ENCODE results near the gene NOSTRIN.
"Not testable (repeated sequence)": the region's sequence is repeated elsewhere in the genome, so short reads cannot be mapped to it uniquely, and the experiment has no call there.

The NOSTRIN gene

GRCh38 chr2:168801961-168802858 lies at the start of gene NOSTRIN:
Gene NOSTRIN, plus strand, starts transcription at chr2:168802637. Its CDS starts 10 bp downstream, at chr2:168802647.
- DNase-seq, result no peak

GRCh38 chr2:168753765-168754329 lies 48.6 kb upstream of the NOSTRIN start:
- DNase-seq, result no peak

GRCh38 chr2:168757223-168757622 lies 45.2 kb upstream of the NOSTRIN start:
- DNase-seq, result no peak

GRCh38 chr2:168758970-168759820 lies 43.2 kb upstream of the NOSTRIN start:
- DNase-seq, result peak in 1 of 2 experiments; percentile 12

GRCh38 chr2:168765401-168765800 lies 37.0 kb upstream of the NOSTRIN start:
- no peak for DNase-seq

GRCh38 chr2:168766600-168766999 lies 35.8 kb upstream of the NOSTRIN start:
- no peak for DNase-seq

GRCh38 chr2:168767258-168767657 lies 35.2 kb upstream of the NOSTRIN start:
- DNase-seq, result no peak

GRCh38 chr2:168768357-168768756 lies 34.1 kb upstream of the NOSTRIN start:
- DNase-seq, result not testable (repeated sequence)

- DNase-seq, result no peak
Observed at GRCh38 chr2:168770796-168771195, 31.6 kb upstream of the NOSTRIN start.

- DNase-seq, result no peak
Observed at GRCh38 chr2:168772704-168773103, 29.7 kb upstream of the NOSTRIN start.

GRCh38 chr2:168773128-168773527 lies 29.3 kb upstream of the NOSTRIN start:
- DNase-seq, result no peak

GRCh38 chr2:168773719-168774521 lies 28.5 kb upstream of the NOSTRIN start:
- DNase-seq, result peak; percentile 2 to 30

GRCh38 chr2:168775837-168776236 lies 26.6 kb upstream of the NOSTRIN start:
- DNase-seq, result no peak

GRCh38 chr2:168780669-168781071 lies 21.8 kb upstream of the NOSTRIN start:
- no peak for DNase-seq

- DNase-seq, result no peak
Observed at GRCh38 chr2:168781191-168781817, 21.1 kb upstream of the NOSTRIN start.

- no peak for DNase-seq
Observed at GRCh38 chr2:168782271-168782670, 20.2 kb upstream of the NOSTRIN start.

GRCh38 chr2:168784993-168785392 lies 17.4 kb upstream of the NOSTRIN start:
- DNase-seq, result no peak

GRCh38 chr2:168787098-168787781 lies 15.2 kb upstream of the NOSTRIN start:
- DNase-seq, result no peak

GRCh38 chr2:168787782-168788376 lies 14.6 kb upstream of the NOSTRIN start:
- no peak for DNase-seq

- no peak for DNase-seq
Observed at GRCh38 chr2:168789776-168790175, 12.7 kb upstream of the NOSTRIN start.
